ENCODE results near the gene GMDS.

GRCh38 chr6:1908784-1909183 is 336.6 kb downstream of the GMDS start:
- no peak for TF ChIP-seq CTCF (conservative IDR thresholded peaks at IDR 0.05; ENCODE audit: low read depth in 2 of 2)
- no peak for TF ChIP-seq EZH2 (IDR thresholded peaks at IDR 0.05; ENCODE audit: low read depth, unreplicated experiment)
- no peak for TF ChIP-seq ZNF462 (CRISPR knock-in tag; IDR thresholded peaks at IDR 0.05)
- TF ChIP-seq POLR2AphosphoS5 (IDR thresholded peaks at IDR 0.05; ENCODE audit: low read depth), result no peak
- no peak for TF ChIP-seq EZH2phosphoT487 (IDR thresholded peaks at IDR 0.05; ENCODE audit: unreplicated experiment)
- no peak for TF ChIP-seq CREB1 (CRISPR knock-in tag; IDR thresholded peaks at IDR 0.05; ENCODE audit: low read depth)
- no peak for TF ChIP-seq STAT1 (IDR thresholded peaks at IDR 0.05; ENCODE audit: unreplicated experiment)
- no peak for TF ChIP-seq REST (IDR thresholded peaks at IDR 0.05; ENCODE audit: unreplicated experiment)
- TF ChIP-seq NANOG (IDR thresholded peaks at IDR 0.05; ENCODE audit: borderline replicate concordance), result no peak
- no peak for TF ChIP-seq ETS1 (IDR thresholded peaks at IDR 0.05)
